ENCODE results near the gene GABRB2.

The GABRB2 gene

GRCh38 chr5:161387121-161387520, 159.4 kb downstream of the GABRB2 start:
- no peak for DNase-seq (ENCODE audit: low read depth, low spot score)

DNA sequence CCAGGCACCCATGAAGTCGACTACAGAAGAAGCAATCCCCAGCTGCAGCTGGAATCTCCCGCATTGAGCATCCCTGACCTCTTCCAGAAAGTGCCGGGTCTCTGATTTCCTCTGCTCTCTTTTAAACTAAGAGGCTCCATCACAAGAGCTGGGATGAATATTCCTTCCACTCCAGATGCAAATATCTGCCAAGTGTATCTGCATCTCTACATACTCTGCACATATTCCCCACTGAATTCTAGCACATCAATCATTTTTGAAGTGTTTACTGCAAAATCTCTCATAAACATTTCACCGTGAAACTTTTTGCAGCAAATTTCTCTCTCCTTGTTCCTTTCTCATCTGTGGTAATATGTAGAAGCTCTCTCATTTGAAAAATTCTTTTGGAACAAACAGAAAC, 161.5 kb downstream of the GABRB2 start:
- DNase-seq (ENCODE audit: low read depth, low spot score): no peak

DNA sequence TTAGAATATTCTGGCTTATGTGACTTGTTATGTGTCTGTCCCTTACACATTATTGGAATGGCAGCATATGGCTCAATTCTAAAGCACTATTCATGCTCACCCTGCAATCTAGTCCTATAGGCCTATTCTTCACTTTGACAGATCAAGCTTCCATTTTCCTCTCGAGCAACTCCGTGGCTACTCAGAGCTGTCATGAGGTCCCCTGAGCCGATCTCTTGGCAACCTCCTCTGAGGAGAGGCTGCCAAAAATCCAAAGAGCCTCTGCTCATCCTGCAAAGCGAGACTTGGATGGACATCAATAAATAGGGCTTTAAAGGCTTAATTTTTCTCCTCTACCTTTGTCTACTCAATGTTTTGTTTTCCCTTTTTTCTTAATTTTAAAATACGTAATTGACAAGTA, 163.8 kb downstream of the GABRB2 start:
- no peak for DNase-seq (ENCODE audit: low read depth, low spot score)

- no peak for DNase-seq (ENCODE audit: low read depth, low spot score)
Observed at GRCh38 chr5:161380486-161380885, 166.0 kb downstream of the GABRB2 start.

- no peak for DNase-seq (ENCODE audit: low read depth, low spot score)
Observed at GRCh38 chr5:161378701-161379100, 167.8 kb downstream of the GABRB2 start.

DNA sequence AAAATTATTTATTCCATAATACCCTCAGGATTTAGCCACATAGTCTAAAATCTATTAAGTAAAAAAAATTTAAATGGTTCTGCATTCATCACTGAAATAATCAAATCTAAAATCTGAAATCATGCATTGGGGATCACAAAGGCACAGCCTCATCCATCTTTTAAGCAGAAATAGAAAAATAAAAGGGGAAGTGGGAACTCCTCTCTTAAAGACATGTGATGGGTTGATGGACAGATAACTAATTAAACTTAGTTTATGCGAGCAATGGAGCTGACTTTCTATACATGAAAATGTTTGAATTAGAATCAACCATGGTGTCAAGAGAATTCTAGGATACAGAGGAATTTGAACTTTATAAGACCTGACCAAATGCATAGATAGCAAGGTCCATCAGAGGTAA, 170.5 kb downstream of the GABRB2 start:
- DNase-seq (ENCODE audit: low read depth, low spot score): no peak

- no peak for DNase-seq (ENCODE audit: low read depth, low spot score)
Observed at GRCh38 chr5:161373345-161373707, 173.2 kb downstream of the GABRB2 start.

DNA sequence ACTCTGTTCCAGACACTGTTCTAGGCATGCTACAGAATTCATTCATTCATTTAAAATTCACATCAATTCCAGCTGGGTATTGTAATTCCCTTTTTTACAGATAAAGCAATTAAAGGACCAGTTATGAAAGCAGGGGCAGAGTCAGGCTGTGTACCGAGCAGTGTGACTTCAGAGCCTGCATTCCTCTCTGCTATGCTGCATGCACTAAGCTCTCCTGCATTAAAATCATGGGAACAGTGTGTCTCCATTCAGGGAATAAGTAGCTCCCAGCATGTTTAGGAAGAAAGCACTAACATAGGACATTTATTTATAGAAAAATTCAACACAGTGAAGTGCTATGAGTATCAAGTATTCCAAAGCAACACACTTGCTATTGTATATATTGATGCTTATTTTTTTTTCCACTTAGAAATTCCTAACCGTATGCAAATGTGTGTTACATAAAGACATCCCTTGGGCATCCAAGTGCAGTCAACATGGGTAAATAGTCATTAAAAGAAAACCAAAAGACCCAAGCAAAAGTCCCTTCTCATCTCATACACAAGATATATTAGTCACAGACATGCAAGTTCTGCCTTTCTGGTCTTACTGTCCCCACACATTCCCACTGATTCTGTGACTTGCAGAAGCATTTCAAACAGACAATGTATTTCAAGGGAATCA, 173.7 kb downstream of the GABRB2 start:
- DNase-seq (ENCODE audit: low read depth, low spot score): no peak

DNA sequence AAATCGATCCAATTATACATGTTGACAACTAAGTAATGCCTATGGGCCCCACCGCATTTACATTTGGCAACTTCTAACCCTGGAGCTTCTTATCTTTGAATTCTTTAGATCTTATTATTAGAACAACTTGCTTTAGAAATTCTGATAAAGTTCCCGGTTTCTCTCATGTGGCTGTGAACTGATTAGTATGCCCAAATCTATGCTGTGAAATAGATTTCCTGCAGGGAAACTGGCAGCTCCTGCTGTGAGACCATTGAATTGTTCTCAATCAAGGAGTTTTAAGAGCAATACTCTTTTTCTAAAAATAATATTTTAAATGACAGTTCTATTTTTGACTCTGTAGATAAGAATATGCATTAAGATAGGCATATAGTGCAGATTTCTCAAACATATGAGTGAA, 177.5 kb downstream of the GABRB2 start:
- DNase-seq (ENCODE audit: low read depth, low spot score): no peak

DNA sequence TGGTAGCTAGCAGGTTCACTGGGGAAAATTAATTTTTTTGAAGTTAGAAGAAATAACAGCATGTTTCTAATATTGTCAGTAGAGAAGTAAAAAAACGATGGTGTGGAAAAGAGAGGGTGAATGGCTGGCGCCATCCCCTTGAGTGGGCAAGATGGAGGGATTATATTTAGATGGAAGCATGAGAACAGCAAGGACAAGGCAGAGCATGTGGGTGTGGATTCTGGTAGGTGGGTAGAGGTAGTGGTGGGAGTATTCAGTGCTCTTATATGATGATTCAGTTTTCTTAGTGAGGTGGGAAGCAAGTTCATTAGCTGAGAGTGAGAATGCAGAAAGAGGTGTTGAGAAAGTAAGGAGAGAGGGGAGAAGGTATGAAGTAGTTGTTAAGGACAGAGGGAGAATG, 188.1 kb downstream of the GABRB2 start:
- no peak for DNase-seq (ENCODE audit: low read depth, low spot score)

- no peak for DNase-seq (ENCODE audit: low read depth, low spot score)
Observed at GRCh38 chr5:161344234-161344633, 202.3 kb downstream of the GABRB2 start.

DNA sequence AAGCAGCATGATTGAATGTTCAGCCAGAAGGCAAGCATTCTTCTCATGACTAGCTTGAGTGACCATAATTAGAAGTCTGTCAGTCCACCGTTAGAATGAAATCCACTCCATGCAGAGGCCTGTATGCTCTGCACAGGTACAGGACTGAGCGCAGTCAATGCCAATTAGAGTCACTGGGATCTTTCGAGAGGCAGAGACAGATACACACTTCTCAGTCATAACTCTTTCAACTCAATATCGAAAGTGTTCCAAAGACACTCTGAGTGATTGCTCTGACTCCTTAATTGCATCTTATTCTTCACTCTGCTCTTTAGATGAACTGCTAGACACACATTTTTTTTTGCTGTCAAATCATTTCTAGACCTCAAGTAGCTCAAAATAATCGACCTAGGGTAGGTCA, 203.6 kb downstream of the GABRB2 start:
- DNase-seq (ENCODE audit: low read depth, low spot score): no peak

GRCh38 chr5:161340012-161340411, 206.5 kb downstream of the GABRB2 start:
- no peak for DNase-seq (ENCODE audit: low read depth, low spot score)

DNA sequence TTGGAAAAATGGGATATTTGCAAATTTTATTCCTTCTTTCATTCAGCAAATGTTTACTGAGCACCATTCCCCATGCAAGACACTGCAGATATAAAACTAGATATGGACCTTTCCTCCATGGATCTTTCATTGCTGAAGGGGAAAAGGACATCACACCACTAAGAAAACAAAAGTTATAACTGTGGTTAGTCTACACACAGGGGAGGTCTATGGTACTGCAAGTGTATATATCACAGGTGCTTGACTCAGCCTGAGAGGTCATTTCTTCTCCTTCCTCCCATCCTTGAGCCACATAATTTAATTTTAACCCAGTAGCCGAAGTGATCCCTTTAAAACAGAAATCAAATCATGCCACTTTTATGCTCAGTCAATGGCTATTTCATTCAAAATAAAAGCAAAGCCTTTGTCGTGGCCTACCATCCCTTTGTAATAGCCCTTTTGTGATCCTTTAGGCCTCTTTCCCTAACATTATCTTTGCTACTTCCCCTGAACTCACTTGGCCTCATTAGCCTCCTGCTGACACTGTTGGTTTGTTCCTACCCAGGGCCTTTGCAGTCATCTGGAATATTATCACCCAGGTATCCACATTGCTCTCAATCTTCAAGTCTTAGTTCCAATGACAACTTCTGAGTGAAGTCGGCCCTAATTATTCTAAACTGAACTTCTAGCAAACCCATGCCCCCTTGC, 213.2 kb downstream of the GABRB2 start:
- no peak for DNase-seq (ENCODE audit: low read depth, low spot score)

- DNase-seq (ENCODE audit: low read depth, low spot score): no peak
Observed at GRCh38 chr5:161332343-161332742, 214.2 kb downstream of the GABRB2 start.

GRCh38 chr5:161314033-161314432, 232.5 kb downstream of the GABRB2 start:
- no peak for DNase-seq (ENCODE audit: low read depth, low spot score)

- DNase-seq (ENCODE audit: low read depth, low spot score): no peak
Observed at GRCh38 chr5:161312882-161313281, 233.6 kb downstream of the GABRB2 start.

DNA sequence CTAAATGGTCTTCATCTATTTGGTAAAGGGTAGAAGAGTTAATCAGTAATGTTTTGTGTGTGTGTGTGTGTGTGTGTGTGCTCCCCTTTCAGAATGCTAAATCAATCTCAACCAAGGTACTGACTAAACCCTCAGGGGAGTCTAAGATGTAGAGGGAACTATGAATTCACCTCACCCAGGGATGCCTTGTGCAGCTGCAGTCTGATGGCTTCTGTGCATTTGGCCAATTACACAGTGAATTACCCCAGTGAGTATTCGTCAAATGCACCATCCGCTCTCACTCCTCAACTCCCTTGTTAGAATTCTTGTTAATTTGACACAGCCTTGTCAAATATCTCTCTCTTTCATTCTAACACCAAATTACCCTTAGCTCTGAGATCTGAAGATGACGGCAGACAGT, 234.6 kb downstream of the GABRB2 start:
- DNase-seq (ENCODE audit: low read depth, low spot score): no peak

GRCh38 chr5:161311146-161311708, 235.3 kb downstream of the GABRB2 start:
- DNase-seq (ENCODE audit: low read depth, low spot score): no peak

DNA sequence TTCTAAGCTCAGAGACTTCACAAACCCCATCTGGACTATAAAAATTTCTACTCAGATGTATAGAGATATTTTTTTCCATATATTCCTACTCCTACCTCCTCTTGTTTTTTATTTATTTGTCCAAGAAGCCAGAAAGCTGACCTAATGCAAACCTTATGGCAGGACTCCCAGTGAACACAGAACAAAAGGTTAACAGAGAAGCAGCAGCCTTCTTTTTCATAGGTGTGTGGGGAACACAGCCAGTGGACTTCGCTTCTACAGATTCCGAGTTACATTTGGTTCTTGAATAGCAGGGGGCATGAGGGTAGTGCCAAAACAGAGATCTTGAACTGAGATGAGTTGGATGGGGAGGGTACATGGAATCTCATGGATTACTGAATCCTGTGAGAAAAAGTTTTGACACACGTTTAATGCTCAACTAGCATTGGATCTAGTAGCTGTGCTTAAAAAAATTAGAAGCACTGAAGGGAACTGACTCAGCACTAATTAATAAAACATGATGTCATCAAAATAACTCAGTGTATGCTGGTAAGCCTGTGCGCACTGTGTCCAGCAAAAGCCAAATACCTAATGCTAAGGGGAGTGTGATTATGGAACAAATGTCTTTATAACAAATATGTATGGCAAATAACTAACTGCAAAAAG, 240.1 kb downstream of the GABRB2 start:
- no peak for DNase-seq (ENCODE audit: low read depth, low spot score)

DNA sequence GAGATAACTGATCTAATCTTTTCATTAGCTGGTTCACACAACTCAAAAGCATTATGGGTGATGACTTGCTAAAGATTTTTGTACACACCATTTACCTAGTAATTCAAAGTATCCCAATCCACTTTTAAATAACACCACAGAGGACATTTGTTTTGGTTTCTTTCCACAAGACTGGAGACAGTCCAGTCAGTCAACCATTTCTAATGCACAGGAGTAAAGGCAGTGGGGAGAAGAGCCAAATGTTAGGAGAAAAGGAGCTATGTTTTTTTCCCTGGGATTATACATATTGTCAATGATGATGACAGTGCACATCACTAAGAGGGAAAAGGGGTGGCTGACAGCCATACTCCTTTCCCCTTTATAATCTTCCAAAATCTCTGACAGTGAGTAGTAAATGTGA, 240.9 kb downstream of the GABRB2 start:
- no peak for DNase-seq (ENCODE audit: low read depth, low spot score)

GRCh38 chr5:161302559-161302958, 244.0 kb downstream of the GABRB2 start:
- DNase-seq (ENCODE audit: low read depth, low spot score): no peak

GRCh38 chr5:161301586-161301985, 244.9 kb downstream of the GABRB2 start:
- DNase-seq (ENCODE audit: low read depth, low spot score): no peak

Data from activated CD4-positive, CD25-positive, alpha-beta regulatory T cell treated with anti-CD3 and anti-CD28 coated beads, Interleukin-2, amount 50 U/mL, for 16 hours (primary cell).